ENCODE results near the gene LAP3.

The LAP3 gene

GRCh38 chr4:17635056-17635455 lies 58.1 kb downstream of the LAP3 start:
- FAIRE-seq = no peak
- TF ChIP-seq CTCF (IDR thresholded peaks at IDR 0.05; ENCODE audit: insufficient read depth, missing control alignments) = no peak
- no peak for DNase-seq (ENCODE audit: insufficient read length, low spot score)

GRCh38 chr4:17636341-17636695 lies 59.3 kb downstream of the LAP3 start:
- no peak for DNase-seq (ENCODE audit: insufficient read length, low spot score)
- no peak for TF ChIP-seq CTCF (IDR thresholded peaks at IDR 0.05; ENCODE audit: insufficient read depth, missing control alignments)
- FAIRE-seq = no peak

GRCh38 chr4:17636696-17637622 lies 60.0 kb downstream of the LAP3 start:
- DNase-seq (ENCODE audit: insufficient read length, low spot score) (peak; percentile 70), FAIRE-seq (no peak)
- peak; percentile 84 for TF ChIP-seq CTCF (IDR thresholded peaks at IDR 0.05; ENCODE audit: insufficient read depth, missing control alignments)

- DNase-seq (ENCODE audit: insufficient read length, low spot score) = no peak
- FAIRE-seq = no peak
- TF ChIP-seq CTCF (IDR thresholded peaks at IDR 0.05; ENCODE audit: insufficient read depth, missing control alignments) = no peak
Observed at GRCh38 chr4:17639136-17639535, 62.1 kb downstream of the LAP3 start.

GRCh38 chr4:17642398-17642783 lies 65.4 kb downstream of the LAP3 start:
- DNase-seq (ENCODE audit: insufficient read length, low spot score) (no peak), FAIRE-seq (no peak)
- TF ChIP-seq CTCF (IDR thresholded peaks at IDR 0.05; ENCODE audit: insufficient read depth, missing control alignments) = no peak

GRCh38 chr4:17646693-17647092 lies 69.7 kb downstream of the LAP3 start:
- FAIRE-seq (no peak), DNase-seq (ENCODE audit: insufficient read length, low spot score) (no peak)
- no peak for TF ChIP-seq CTCF (IDR thresholded peaks at IDR 0.05; ENCODE audit: insufficient read depth, missing control alignments)

GRCh38 chr4:17647176-17647806 lies 70.3 kb downstream of the LAP3 start:
- FAIRE-seq = no peak
- no peak for TF ChIP-seq CTCF (IDR thresholded peaks at IDR 0.05; ENCODE audit: insufficient read depth, missing control alignments)
- no peak for DNase-seq (ENCODE audit: insufficient read length, low spot score)

Data from D721Med (cell line).